ENCODE results near the gene UBR4.

Gene UBR4

DNA sequence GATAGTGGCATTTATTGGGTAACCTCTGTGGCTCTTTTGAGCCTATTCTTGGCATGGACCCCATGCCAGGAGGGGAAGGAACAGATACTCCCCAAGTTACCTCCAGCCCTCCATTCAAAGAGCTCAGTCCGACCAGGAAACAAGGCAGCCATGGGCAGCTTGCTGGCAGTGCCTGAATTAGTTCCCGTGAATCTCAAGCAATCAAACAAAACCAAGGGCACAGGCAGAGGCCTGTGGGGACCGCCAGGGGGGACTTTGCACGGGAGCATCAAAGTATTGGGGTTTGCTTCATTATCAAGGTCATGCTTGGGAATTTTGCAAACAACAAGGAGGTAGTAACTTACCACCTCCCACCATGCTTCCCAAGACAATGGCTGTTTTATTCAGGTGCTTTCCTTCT is 172.4 kb downstream of the UBR4 start:
- no peak for DNase-seq (ENCODE audit: low read depth in 1 of 2, low spot score in 1 of 2)

- DNase-seq (ENCODE audit: low read depth in 1 of 2, low spot score in 1 of 2), result no peak
Observed at GRCh38 chr1:19036813-19037605, 173.1 kb downstream of the UBR4 start.

DNA sequence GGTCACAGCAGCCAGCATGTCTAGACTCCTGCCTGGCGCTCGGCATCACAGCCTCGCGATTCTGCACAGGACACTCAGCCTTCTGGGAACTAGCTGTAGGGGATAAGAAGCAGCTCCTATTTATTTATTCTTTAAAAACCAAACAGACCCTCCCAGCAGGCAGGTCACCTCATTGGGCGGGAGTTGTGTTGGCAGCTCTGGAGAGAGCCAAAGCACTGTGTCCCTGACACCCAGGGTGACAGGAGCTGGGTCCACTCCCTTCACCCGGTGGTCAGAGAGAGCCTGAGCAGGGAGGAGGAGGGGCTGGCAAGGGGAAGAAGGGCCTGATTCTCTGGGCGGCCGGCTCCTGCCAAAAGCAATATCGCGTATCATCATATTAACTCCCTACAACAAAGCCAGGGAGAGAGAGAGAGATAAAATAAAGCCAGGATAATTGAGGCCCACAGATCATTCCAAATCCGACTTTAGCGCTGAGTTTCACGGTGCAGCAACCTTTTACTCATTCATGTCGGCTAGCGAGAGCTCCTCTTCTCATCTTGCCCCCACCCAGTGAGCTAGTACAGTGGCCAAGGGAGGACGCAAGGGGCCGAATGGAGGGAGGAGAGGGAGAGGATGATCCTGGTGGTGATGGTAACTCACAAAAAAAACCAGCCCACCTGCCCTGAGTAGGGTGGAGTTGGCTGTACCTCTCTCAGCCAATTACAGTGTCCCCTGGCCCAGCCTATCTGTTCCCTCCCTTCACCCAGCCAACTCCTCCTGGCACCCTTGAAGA is 173.8 kb downstream of the UBR4 start:
- DNase-seq (ENCODE audit: low read depth in 1 of 2, low spot score in 1 of 2), result no peak

DNA sequence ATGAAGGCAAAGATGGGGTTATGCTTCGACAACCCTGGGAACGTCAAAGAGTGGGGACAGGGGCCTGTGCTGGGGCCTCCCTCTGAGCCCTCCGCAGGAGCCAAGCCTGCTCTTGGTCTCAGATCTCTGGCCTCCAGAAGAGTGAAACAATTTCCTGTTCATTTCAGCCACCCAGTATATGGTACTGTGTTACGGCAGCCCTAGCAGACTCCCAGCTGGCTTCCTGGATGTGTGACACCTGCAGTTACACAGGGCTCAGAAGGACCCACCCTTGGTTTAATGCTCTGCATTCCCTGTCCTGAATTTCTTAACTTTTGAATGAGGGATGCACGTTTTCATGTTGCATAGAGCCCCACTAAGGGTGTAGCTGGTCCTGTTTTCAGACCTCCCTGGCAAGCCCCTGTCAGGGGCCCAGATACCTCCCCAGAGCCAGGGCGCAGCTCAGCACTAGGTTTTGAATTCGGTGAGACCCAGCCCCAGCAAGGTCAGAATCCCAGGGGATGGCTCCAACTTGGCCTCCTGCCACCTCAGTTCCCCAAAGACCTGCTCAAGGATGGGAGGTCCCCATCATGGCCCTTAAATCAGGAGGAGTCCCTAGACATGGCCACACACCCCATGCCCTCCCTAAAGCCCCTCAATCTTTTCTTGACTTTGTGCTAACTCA is 174.6 kb downstream of the UBR4 start:
- no peak for DNase-seq (ENCODE audit: low read depth in 1 of 2, low spot score in 1 of 2)

DNA sequence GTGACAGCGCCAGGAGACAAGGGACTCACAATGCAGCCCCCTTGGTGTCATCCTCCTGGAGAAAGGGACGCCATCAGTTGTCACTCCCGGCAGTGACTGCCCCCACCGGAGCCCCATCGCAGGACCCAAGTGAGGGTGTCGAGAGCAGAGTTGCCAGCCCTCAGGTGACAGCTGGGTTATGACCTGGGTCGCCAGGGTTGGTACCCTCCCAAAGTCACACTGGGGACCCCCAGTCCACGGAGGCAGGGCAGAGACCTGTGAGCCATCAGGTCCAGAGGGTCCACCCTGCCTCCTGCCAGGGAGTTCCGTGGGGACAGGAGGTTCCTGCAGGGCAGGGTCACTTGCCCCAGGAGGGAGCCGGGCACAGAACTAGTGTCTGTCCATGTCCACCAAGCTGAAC is 175.3 kb downstream of the UBR4 start:
- DNase-seq (ENCODE audit: low read depth in 1 of 2, low spot score in 1 of 2), result no peak

GRCh38 chr1:19033926-19034680 is 176.0 kb downstream of the UBR4 start:
- no peak for DNase-seq (ENCODE audit: low read depth in 1 of 2, low spot score in 1 of 2)

DNA sequence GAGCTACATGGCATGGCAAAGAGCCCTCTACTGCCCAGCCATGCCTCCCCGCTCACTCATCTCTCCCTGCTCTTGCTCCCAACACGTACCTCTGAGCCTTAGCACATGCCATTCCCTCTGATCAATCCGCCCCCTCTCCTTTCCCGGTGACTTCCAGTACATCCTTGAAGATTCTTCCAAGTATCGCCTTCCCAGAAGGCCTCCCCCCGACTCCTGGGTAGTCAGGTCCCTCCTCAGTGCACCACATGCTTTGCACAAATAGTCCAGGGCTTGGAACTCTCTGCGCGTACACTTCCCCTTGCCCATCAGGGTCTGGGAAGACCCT is 176.6 kb downstream of the UBR4 start:
- no peak for DNase-seq (ENCODE audit: low read depth in 1 of 2, low spot score in 1 of 2)

- DNase-seq (ENCODE audit: low read depth in 1 of 2, low spot score in 1 of 2), result no peak
Observed at GRCh38 chr1:19032701-19033514, 177.2 kb downstream of the UBR4 start.

DNA sequence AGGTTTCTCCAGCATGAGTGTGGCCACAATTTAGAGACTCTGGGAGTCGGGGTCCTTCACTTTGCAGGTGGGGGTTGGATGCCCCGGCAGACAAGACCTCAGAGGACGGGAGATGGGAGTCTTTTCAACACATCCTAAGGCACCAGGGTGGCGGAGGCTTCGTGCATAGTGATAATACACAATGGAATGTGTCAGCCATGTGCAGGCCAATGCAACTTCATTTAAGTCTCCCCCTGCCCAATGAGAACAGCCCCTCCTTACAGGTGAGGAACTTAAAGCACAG is 177.7 kb downstream of the UBR4 start:
- DNase-seq (ENCODE audit: low read depth in 1 of 2, low spot score in 1 of 2), result no peak

- DNase-seq (ENCODE audit: low read depth in 1 of 2, low spot score in 1 of 2), result no peak
Observed at GRCh38 chr1:19029191-19030085, 180.6 kb downstream of the UBR4 start.

DNA sequence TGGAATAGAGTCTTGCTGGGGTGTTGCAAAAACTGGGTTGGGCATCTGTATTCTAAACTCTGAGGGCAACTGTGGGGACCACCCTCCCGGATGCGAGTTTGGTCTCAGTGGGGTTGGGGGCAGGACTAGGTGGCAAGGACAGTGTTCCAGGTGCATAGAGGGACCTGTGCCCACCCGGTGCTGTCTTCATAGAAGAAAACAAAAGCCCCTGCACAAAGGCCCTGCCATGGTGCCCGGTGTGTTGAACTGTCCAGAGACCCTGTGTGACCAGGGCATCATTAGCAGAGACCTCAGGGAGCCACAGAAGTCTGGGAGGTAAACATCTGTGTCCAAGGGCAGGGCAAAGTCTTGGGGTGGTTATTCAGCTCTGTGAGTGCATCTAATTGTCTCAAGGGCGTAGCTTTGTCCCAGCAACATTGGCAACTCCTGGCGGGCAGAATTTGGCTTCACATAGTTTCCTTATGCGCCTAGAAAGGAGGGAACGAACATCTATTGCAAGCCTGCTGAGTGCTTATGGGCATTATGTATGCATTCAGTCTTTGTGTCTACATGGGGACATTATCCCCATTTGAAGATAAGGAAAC is 181.4 kb downstream of the UBR4 start:
- no peak for DNase-seq (ENCODE audit: low read depth in 1 of 2, low spot score in 1 of 2)

GRCh38 chr1:19028110-19028509 is 182.0 kb downstream of the UBR4 start:
- DNase-seq (ENCODE audit: low read depth in 1 of 2, low spot score in 1 of 2), result no peak

All from activated CD4-positive, alpha-beta T cell treated with anti-CD3 and anti-CD28 coated beads, Interleukin-2, amount 50 U/mL, for 24 hours (primary cell).